ENCODE data around the gene FOXA2.

- no peak for TF ChIP-seq POLR2A (IDR thresholded peaks at IDR 0.05)
- no peak for TF ChIP-seq CTCF (IDR thresholded peaks at IDR 0.05)
Measured at GRCh38 chr20:22576273-22576672, 8.1 kb downstream of the FOXA2 start.

Data from sigmoid colon (tissue), 3 donors.